Femur (tissue), 1 donor: ENCODE data around the gene KRT73.

Experiments used
- DNase-seq: peaks from one replicate; pipeline ENCODE4 v3.0.0-alpha.2; 2017

The KRT73 gene

DNA sequence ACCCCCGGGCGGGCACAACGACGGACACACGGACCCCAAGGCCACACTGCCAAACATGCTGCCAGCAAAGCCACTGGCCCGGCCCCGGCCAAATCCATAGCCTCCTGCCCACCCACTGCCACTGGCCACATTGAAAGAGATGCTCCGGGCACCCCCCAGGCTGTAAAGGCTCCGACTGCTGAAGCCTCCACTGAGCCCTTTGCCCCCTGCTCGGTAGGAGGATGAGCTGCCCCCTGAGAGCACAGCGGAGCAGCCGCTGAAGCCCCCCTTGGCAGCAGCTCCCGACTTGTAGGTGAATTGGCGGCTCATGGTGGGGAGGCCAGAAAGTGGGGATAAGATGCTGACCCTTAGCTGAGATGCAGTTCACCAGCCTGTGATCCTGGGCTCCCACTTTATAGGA is at the start of gene KRT73:
KRT73 (minus strand) TSS at position 344 of the 400 bp plus-strand sequence; CDS start at position 309, 35 bp downstream.
- no peak for DNase-seq

DNA sequence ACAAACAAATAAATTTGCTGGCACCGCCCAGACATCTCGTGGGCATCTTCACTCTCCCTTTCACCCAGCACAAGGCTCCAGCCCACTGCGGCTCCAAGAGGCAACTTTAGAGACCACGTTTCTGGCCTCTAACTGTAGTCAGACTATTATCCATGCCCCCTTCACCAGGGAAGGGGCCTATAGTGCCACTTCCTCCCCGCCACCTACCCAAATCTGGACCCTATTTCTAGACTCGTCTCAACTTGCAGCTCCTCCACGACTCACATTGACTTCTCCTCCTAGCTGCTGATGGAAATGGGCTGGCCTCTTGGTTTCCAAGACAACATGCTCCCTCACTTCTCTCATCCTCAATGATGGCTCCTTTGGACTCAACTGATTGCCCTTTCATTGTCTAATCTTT is 49.6 kb upstream of the KRT73 start:
- no peak for DNase-seq

DNA sequence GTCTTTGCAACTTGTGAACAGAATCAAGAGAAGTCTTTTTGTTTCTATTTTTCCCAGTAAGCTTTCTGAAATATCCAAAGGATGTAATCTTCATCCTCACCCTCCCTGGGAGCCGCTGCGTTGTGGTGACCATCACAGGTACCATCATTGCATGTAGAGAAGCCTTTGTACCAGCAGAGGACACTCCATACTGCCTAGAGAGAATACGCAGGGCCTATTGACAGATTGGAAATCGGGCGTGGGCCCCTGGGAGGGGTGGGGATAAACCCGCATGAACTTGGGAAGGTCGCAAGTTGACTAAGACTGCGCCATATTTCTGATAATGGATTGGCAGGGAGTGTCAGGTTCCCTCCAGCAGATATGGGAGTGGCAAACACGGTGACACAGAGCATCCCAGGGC is 49.1 kb upstream of the KRT73 start:
- no peak for DNase-seq

DNA sequence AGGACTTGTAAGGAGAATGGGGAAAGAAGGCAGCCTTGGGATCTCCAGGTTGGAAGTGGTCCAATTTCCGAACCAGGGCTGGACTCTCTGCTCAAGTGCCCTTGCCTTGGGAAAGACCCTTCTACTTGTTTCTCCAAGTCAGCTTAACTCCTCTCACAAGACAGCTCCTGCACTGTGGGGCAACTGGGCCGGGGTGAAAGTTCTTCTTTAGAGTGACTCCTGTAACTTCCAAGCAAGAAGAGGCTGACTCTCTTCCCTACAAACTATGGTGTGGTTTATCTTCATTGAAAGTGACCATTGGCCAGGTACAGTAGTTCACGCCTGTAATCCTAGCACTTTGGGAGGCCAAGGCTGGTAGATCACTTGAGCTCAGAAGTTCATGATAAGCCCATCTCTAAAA is 48.1 kb upstream of the KRT73 start:
- DNase-seq, result no peak

- DNase-seq, result no peak
These were observed 45.1 kb upstream of the KRT73 start for GRCh38 chr12:52663420-52663819.

GRCh38 chr12:52662918-52663229 is 44.5 kb upstream of the KRT73 start:
- DNase-seq, result no peak

DNA sequence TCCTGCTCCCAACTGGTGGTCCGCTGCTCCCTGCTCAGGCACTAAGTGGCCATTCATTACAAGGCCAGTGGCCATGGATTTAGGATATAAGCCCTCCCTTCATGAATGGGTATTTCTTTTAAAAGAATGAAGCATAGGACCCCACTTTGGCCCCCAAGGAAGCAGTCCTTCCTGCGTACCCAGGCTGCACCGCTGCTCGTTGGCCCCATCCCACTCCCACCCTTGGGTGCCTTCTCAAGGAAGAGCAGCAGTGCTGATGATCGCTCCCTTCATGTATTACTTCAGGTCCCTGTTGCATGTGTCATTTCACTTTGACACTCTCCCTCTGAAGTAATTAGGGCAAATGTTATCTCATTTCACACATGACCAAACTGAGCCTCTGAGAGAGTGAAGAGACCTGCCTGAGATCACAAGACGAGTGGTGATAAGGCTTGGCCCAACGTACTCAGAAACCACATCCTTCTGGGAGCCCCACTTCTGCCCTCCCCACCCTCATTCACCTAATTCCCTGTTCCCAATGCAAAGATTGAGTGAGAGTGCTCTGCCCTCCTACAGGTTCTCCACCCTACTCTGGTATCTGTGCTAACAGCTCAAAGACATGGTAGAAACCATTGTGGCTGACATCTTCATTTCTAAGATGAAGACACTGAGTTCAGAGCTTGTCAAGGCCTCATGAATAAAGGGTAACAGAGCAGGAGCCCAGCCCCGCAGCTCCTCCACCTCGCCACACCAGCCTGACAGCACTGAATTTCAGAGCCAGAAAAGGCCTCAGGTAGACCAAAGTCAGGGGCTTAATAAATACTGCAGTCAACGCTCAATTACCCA is 43.9 kb upstream of the KRT73 start:
- DNase-seq, result no peak

GRCh38 chr12:52661668-52662067 is 43.3 kb upstream of the KRT73 start:
- DNase-seq, result no peak

- DNase-seq, result no peak
These were observed 42.7 kb upstream of the KRT73 start for GRCh38 chr12:52660934-52661499.

DNA sequence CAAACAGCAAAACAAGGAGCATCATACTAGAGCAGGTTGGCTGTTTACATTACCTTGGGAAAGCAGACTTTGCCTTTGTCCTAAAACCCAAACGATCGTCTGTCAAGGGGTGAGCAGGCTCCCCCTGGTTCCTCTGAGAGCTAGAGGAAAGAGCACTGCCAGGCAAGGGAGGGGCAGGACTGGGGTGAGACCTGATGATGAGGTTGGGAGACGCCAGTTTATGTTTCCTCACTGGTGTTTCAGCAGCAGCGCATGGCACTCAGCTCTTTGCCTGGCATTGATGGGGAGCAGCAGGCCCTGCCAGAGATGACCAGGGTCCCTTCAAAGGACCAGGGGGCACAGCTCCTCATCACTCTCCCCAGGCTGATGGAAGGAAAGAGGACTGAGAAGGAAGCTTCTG is 41.6 kb upstream of the KRT73 start:
- DNase-seq, result no peak

- no peak for DNase-seq
These were observed 41.0 kb upstream of the KRT73 start for GRCh38 chr12:52659395-52659794.

DNA sequence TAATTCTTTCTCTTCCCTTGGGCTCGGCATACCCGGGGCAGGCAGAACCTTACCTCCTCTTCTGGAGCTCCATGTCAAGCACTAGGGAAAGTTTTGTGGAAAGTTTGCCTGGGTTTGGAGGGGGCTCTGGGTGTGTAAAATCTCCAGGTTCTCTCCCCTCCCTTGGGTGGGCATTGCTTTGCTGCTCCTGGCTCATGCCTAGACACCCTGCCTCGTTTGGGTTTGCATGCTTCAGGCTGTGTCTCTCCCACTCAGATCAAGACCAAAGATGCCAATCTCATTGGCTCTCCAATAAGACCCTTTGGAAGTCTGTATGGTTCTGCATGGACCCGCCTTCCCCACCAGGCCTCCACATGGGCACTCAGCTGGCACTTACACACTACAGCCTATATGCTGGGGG is 39.8 kb upstream of the KRT73 start:
- DNase-seq, result no peak

DNA sequence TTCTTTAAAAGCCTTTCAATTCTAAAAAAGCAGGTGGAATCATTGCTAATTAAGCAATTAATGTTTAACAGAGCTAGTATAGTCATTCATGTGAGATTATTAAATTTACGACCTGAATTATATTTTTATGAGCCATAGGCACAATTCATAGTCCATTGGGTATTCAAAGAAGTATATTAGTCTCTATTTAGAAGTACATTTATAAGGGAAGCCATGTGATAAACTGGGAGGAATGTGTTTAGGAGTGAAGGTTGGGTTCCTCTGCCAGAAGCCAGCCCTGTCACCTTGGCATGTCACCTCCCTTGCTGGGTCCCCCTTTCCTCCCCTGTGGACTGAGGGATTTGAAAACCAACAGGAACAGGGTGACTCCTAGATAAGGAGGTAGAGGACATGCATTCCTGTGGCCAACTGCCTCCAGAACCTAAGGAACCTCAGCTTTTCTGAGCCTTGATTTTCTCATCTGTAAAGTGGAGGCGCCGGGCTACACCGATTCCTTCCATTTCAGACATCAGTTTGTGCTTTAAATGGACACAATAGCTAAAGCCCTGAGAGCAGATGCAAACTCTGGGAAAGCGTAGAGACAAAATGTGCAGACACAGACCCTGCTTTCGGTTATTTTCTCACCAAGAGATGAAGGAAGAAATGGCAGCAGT is 39.0 kb upstream of the KRT73 start:
- no peak for DNase-seq

DNA sequence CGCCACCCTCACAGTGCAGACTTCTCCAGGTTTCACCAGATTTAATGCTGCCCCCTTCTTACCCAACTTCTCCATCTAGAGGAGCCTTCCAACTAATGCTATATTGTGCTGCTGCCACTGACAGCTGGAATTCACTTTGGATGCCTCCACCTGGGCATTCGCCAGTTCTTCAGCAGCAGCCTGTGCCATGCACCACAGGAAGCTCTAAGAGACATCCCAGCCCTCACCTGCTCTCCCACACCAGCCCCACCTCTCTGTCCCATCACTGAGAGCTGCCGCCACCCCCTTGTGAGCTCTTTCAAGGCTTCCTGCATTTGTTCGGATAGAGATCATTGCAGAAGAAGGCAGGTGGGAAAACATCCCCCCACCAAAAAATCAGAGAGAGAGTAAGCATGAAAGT is 38.3 kb upstream of the KRT73 start:
- no peak for DNase-seq

DNA sequence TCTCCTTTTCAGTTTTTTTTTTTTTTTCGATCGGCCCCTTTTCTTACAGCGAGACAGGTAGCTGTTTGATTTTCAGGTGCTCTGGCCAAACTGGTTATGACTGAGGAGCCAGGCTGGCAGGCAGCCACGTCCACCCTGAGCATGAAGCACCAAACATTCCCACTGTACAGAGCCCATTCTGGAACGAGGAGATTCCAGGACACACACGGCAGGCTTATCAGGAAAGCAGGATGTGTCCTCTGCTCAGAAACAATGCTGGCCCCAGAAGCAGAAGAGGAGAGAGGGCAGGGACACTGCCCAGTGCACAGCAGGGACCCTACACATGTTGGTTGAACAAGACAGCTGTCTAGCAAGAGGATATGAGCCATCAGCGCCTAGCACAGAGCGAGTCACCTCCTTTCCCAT is 37.4 kb upstream of the KRT73 start:
- no peak for DNase-seq

- no peak for DNase-seq
These were observed 36.9 kb upstream of the KRT73 start for GRCh38 chr12:52655251-52655650.

DNA sequence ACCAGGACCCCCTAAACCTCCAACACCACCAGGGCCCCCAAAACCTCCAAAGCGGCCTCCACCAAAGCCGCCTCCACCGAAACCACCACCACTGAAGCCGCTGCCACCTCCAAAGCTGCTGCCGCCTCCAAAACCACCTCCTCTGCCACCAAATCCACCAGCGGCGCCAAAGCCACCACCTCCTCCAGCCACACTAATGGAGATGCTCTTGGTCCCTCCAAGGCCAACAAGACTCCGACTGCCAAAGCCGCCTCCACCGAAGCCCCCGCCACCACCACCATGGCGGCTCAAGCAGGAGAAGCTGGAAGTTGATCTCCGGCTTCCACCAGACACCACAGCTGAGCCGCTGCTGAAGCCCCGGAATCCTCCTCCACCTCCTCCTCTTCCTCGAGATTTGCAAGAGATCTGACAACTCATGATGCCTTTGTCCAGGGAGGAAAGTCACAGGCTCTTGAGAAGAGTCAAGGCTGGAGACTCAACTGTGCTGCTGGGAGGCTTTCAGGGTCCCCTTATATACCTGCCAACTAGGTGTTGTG is 33.4 kb upstream of the KRT73 start, which contains the start of gene KRT2:
KRT2 (minus strand) TSS at position 486 of the 536 bp plus-strand sequence; CDS start at position 417, 69 bp downstream.
- no peak for DNase-seq

GRCh38 chr12:52650520-52651081 is 32.2 kb upstream of the KRT73 start:
- DNase-seq, result no peak

- no peak for DNase-seq
These were observed 30.7 kb upstream of the KRT73 start for GRCh38 chr12:52649066-52649465.

DNA sequence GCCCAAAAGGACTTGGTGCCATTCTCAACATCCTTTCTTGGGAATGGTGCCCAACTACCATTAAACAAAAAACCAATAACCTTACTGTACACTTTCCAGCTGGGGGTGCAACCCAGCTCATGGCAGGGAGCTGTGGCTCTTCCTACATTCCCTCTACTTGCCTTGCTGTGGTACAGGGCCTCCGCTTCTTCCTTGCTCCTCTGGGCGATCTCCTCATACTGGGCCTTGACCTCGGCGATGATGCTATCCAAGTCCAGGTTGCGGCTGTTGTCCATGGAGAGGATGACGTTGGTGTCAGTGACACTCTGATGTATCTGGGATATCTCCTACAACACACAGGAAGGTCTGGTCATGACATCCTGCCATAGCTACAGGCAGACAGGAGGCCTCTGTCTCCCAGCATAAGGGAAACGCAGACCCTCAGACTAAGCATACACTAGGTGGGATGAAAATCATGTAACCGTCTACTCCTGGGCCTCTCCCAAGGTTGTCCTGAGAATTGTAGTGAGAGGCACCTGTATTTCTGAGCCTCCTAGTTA is 29.7 kb upstream of the KRT73 start:
- no peak for DNase-seq

DNA sequence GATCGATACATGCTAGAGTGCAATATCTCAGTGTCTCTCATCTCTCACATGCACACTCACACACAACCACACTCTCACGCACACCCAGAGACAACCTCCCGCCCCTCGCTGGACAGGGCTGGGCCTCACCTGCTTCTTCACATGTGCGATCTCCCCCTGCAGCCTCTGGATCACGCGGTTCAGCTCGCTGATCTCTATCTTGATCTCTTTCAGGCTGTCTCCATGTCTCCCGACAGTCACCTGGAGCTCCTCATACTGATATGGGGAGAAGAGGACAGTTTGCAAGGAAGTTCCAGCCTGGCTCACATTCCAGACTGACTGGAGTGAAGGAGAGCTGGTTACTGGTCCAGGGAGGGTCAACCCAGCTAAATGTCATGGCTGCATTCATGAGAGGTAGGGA is 29.2 kb upstream of the KRT73 start:
- no peak for DNase-seq

GRCh38 chr12:52646613-52647012 is 28.3 kb upstream of the KRT73 start:
- no peak for DNase-seq

DNA sequence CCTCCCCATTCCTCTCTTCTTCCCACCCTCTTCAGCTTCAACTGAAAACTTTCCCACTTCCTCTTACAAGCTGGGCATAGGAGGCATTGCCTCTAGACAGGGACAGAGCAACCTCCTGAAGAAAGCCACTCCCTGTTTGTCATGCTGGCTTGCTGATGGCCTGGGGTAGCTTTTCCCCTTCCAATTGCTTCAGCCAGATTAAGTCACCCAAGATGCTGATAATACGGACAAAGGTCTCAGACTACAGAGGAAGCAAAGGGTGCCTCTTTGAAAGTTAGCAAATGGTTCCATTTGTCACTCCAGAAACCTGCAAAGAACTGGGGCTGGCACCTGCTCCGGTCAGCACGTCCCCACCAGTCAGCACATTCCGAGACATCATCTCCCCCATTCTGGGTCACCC is 27.6 kb upstream of the KRT73 start:
- no peak for DNase-seq
